ENCODE data around the gene IL27RA. TPM values are rescaled to one million over a fixed set of nuclear protein-coding genes. Genes with fewer than 3 reads are reported as not detected.
A peak's percentile ranks its signal among the peaks of the same experiment; 100 is the strongest.

IL27RA gene
- total and polyA plus RNA-seq, 2 experiments from 2014 or later: 5.8 to 8.5 TPM

GRCh38 chr19:13987101-13987890 is 44.3 kb upstream of the IL27RA start:
- in situ Hi-C loops (cut with MboI): no loop called here
- no peak overlapping the region for H3K4me3 ChIP-seq
- no peaks in the 10 kb centered on the region for H4K20me1 ChIP-seq (ENCODE audit: insufficient read depth)
- H3K9me2 ChIP-seq (ENCODE audit: insufficient read depth): no peaks in the 10 kb centered on the region
- H3K27ac ChIP-seq: no peak overlapping the region
- no peaks in the 10 kb centered on the region for H3K27me3 ChIP-seq (replicated peaks; ENCODE audit: insufficient read depth)
- H3K36me3 ChIP-seq (ENCODE audit: low read depth): no peaks in the 10 kb centered on the region
- DNase-seq: no peak
- H3K79me2 ChIP-seq (ENCODE audit: insufficient read depth): no peaks in the 10 kb centered on the region
- 91 to 92% methylated on average over 12 to 17 of the region's 17 CpGs for WGBS, 2 experiments (ENCODE audit: low coverage in 1 of 2, low lambda C conversion rate in 2 of 2, missing lambda C conversion rate in 2 of 2)
- peaks cover 7% of the 10 kb centered on the region; the same call in 1 of the 2 replicates for H3K4me1 ChIP-seq (ENCODE audit: insufficient read depth)
- no peak overlapping the region for H2AFZ ChIP-seq
- no peaks in the 10 kb centered on the region for H3K9me3 ChIP-seq (ENCODE audit: low read depth)
- H3K4me2 ChIP-seq (ENCODE audit: unreplicated experiment): no peak overlapping the region
- TF ChIP-seq EZH2 (IDR thresholded peaks at IDR 0.05; ENCODE audit: insufficient read depth, poor library complexity, severe bottlenecking): no peak
- TF ChIP-seq EZH2phosphoT487 (IDR thresholded peaks at IDR 0.05; ENCODE audit: insufficient read depth, low read depth): no peak
- H3F3A ChIP-seq (ENCODE audit: insufficient read depth): no peaks in the 10 kb centered on the region
- peak overlapping the region; percentile 63 for H3K9ac ChIP-seq

GRCh38 chr19:13989487-13989886 is 42.1 kb upstream of the IL27RA start:
- no peaks in the 10 kb centered on the region for H4K20me1 ChIP-seq (ENCODE audit: insufficient read depth)
- no peak for DNase-seq
- H3K4me1 ChIP-seq (ENCODE audit: insufficient read depth): peaks cover 7% of the 10 kb centered on the region; the same call in 1 of the 2 replicates
- no peak overlapping the region for H3K4me2 ChIP-seq (ENCODE audit: unreplicated experiment)
- H3K27me3 ChIP-seq (replicated peaks; ENCODE audit: insufficient read depth): no peaks in the 10 kb centered on the region
- H3K9me3 ChIP-seq (ENCODE audit: low read depth): no peaks in the 10 kb centered on the region
- in situ Hi-C loops (cut with MboI): no loop called here
- no peaks in the 10 kb centered on the region for H3K9me2 ChIP-seq (ENCODE audit: insufficient read depth)
- no peak overlapping the region for H2AFZ ChIP-seq
- H3K36me3 ChIP-seq (ENCODE audit: low read depth): no peaks in the 10 kb centered on the region
- no peak overlapping the region for H3K9ac ChIP-seq
- no peaks in the 10 kb centered on the region for H3K79me2 ChIP-seq (ENCODE audit: insufficient read depth)
- TF ChIP-seq EZH2 (IDR thresholded peaks at IDR 0.05; ENCODE audit: insufficient read depth, poor library complexity, severe bottlenecking) (no peak), EZH2phosphoT487 (IDR thresholded peaks at IDR 0.05; ENCODE audit: insufficient read depth, low read depth) (no peak)
- no peaks in the 10 kb centered on the region for H3F3A ChIP-seq (ENCODE audit: insufficient read depth)
- no peak overlapping the region for H3K27ac ChIP-seq
- H3K4me3 ChIP-seq: no peak overlapping the region
- 96 to 100% methylated on average over 7 of the region's 7 CpGs for WGBS, 2 experiments (ENCODE audit: low coverage in 1 of 2, low lambda C conversion rate in 2 of 2, missing lambda C conversion rate in 2 of 2)

GRCh38 chr19:13990085-13990484 is 41.5 kb upstream of the IL27RA start:
- Histone ChIP-seq H3K27me3 (replicated peaks; ENCODE audit: insufficient read depth) (no peaks in the 10 kb centered on the region), H3K36me3 (ENCODE audit: low read depth) (no peaks in the 10 kb centered on the region), H3K4me1 (ENCODE audit: insufficient read depth) (peaks cover 7% of the 10 kb centered on the region; the same call in 1 of the 2 replicates), H3K4me3 (no peak overlapping the region), H3K27ac (no peak overlapping the region), H4K20me1 (ENCODE audit: insufficient read depth) (no peaks in the 10 kb centered on the region), H3K79me2 (ENCODE audit: insufficient read depth) (no peaks in the 10 kb centered on the region), H3F3A (ENCODE audit: insufficient read depth) (no peaks in the 10 kb centered on the region), H3K9me3 (ENCODE audit: low read depth) (no peaks in the 10 kb centered on the region), H3K9me2 (ENCODE audit: insufficient read depth) (no peaks in the 10 kb centered on the region), H3K9ac (no peak overlapping the region), H2AFZ (no peak overlapping the region), H3K4me2 (ENCODE audit: unreplicated experiment) (no peak overlapping the region)
- in situ Hi-C loops (cut with MboI): no loop called here
- 93% methylated on average over 8 of the region's 8 CpGs for WGBS, 2 experiments (ENCODE audit: low coverage in 1 of 2, low lambda C conversion rate in 2 of 2, missing lambda C conversion rate in 2 of 2)
- DNase-seq: no peak
- no peak for TF ChIP-seq EZH2 (IDR thresholded peaks at IDR 0.05; ENCODE audit: insufficient read depth, poor library complexity, severe bottlenecking)
- no peak for TF ChIP-seq EZH2phosphoT487 (IDR thresholded peaks at IDR 0.05; ENCODE audit: insufficient read depth, low read depth)

GRCh38 chr19:13992025-13992424 is 39.5 kb upstream of the IL27RA start:
- Histone ChIP-seq H3K4me1 (ENCODE audit: insufficient read depth) (peaks cover 2% of the 10 kb centered on the region; the same call in 1 of the 2 replicates), H3K27me3 (replicated peaks; ENCODE audit: insufficient read depth) (no peaks in the 10 kb centered on the region), H3K79me2 (ENCODE audit: insufficient read depth) (no peaks in the 10 kb centered on the region), H2AFZ (no peak overlapping the region), H3K9me3 (ENCODE audit: low read depth) (no peaks in the 10 kb centered on the region), H3K4me2 (ENCODE audit: unreplicated experiment) (no peak overlapping the region), H3K27ac (no peak overlapping the region), H3F3A (ENCODE audit: insufficient read depth) (no peaks in the 10 kb centered on the region), H4K20me1 (ENCODE audit: insufficient read depth) (no peaks in the 10 kb centered on the region), H3K9me2 (ENCODE audit: insufficient read depth) (no peaks in the 10 kb centered on the region), H3K36me3 (ENCODE audit: low read depth) (no peaks in the 10 kb centered on the region), H3K4me3 (no peak overlapping the region), H3K9ac (no peak overlapping the region)
- in situ Hi-C loops (cut with MboI): no loop called here
- no peak for TF ChIP-seq EZH2 (IDR thresholded peaks at IDR 0.05; ENCODE audit: insufficient read depth, poor library complexity, severe bottlenecking)
- no peak for TF ChIP-seq EZH2phosphoT487 (IDR thresholded peaks at IDR 0.05; ENCODE audit: insufficient read depth, low read depth)
- DNase-seq: no peak
- 93 to 94% methylated on average over 7 of the region's 7 CpGs for WGBS, 2 experiments (ENCODE audit: low coverage in 1 of 2, low lambda C conversion rate in 2 of 2, missing lambda C conversion rate in 2 of 2)
